MM.1S (cell line): ENCODE results near the gene KCNIP1.
A peak's percentile ranks its signal among the peaks of the same experiment; 100 is the strongest.

Experiments
- DNase-seq: peaks from one replicate; pipeline ENCODE4 v3.0.0-alpha.2; 2015
- H2AFZ ChIP-seq: fragments of 300-600 bp; sonication (generic); 2 replicates; pipeline ENCODE4 v1.6.0; 2016; ENCODE audit warnings: antibody characterized with exemption, low read length
- H3F3A ChIP-seq: fragments of 300-600 bp; sonication (generic); 2 replicates; pipeline ENCODE4 v1.6.1; 2016; ENCODE audit warnings: mild to moderate bottlenecking, antibody characterized with exemption, low read length, moderate library complexity, mixed read lengths; ENCODE audit not compliant: insufficient read depth
- H3K27ac ChIP-seq: fragments of 300-600 bp; sonication (generic); 2 replicates; pipeline ENCODE4 v1.5.1; 2016; ENCODE audit warnings: mild to moderate bottlenecking, low read length
- H3K27me3 ChIP-seq: fragments of 300-600 bp; sonication (generic); replicated peaks from 2 replicates; pipeline ENCODE4 v1.6.0; 2016; ENCODE audit warnings: low read length; ENCODE audit not compliant: insufficient read depth
- H3K36me3 ChIP-seq: fragments of 300-600 bp; sonication (generic); replicated peaks from 2 replicates; pipeline ENCODE4 v1.6.1; 2016; ENCODE audit warnings: mild to moderate bottlenecking, low read length, mixed read lengths; ENCODE audit not compliant: insufficient read depth
- H3K4me1 ChIP-seq: fragments of 300-600 bp; sonication (generic); 2 replicates; pipeline ENCODE4 v1.6.1; 2016; ENCODE audit warnings: low read length, mixed read lengths
- H3K4me2 ChIP-seq: fragments of 300-600 bp; sonication (generic); 2 replicates; pipeline ENCODE4 v1.6.0; 2016; ENCODE audit warnings: low read depth, low read length
- H3K4me3 ChIP-seq: fragments of 300-600 bp; sonication (generic); 2 replicates; pipeline ENCODE4 v1.5.1; 2016; ENCODE audit warnings: low read length, mixed read lengths
- H3K79me2 ChIP-seq: fragments of 300-600 bp; sonication (generic); 2 replicates; pipeline ENCODE4 v1.6.1; 2016; ENCODE audit warnings: mixed run types, low read length, mixed read lengths
- H3K9ac ChIP-seq: fragments of 300-600 bp; sonication (generic); 2 replicates; pipeline ENCODE4 v1.6.1; 2016; ENCODE audit warnings: low read length, mixed read lengths
- H3K9me2 ChIP-seq: fragments of 300-600 bp; sonication (generic); replicated peaks from 2 replicates; pipeline ENCODE4 v1.6.1; 2016; ENCODE audit warnings: mild to moderate bottlenecking, low read length, mixed read lengths; ENCODE audit not compliant: insufficient read depth
- H3K9me3 ChIP-seq: fragments of 300-600 bp; sonication (generic); replicated peaks from 2 replicates; pipeline ENCODE4 v1.6.1; 2016; ENCODE audit warnings: mild to moderate bottlenecking, low read length, mixed read lengths; ENCODE audit not compliant: insufficient read depth
- H4K20me1 ChIP-seq: fragments of 300-600 bp; sonication (generic); 2 replicates; pipeline ENCODE4 v1.6.1; 2016; ENCODE audit warnings: mild to moderate bottlenecking, low read length, moderate library complexity, mixed read lengths; ENCODE audit not compliant: insufficient read depth
- CTCF ChIP-seq: fragments of 300-600 bp; sonication (generic); IDR thresholded peaks from 2 replicates; pipeline ENCODE4 v1.5.1; 2016; ENCODE audit warnings: antibody characterized with exemption, low read length, mixed read lengths
- EZH2 ChIP-seq: fragments of 300-600 bp; sonication (generic); optimal IDR thresholded peaks from 2 replicates; pipeline ENCODE3; 2017; ENCODE audit warnings: low read depth, mild to moderate bottlenecking, antibody characterized with exemption, low read length, mixed read lengths
- EZH2phosphoT487 ChIP-seq: fragments of 300-600 bp; sonication (generic); IDR thresholded peaks from 2 replicates; pipeline ENCODE4 v1.6.1; 2018; ENCODE audit warnings: antibody characterized with exemption, low read length

The KCNIP1 gene

DNA sequence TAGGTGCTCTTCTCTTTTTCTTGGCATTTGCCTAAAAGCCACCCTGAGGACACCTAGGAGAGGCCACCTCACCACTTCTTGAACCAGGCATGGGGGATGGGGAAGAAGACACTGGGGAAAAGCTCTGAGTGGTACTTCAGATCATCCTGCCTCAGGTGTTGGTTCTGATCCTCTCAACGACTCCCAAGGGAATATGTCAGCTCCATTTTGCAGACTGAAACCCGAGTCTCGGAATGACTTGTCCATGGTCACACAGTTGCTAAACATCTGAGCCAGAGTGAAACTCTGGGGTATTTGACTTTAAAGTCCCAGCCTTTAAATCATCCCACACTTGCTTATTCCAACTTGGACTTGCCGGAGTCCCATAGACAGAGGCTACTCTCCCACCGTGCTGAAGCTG lies 159.1 kb downstream of the KCNIP1 start:
- H3K9me2 ChIP-seq: no peaks in the 10 kb centered on the region
- no peak overlapping the region for H3K27ac ChIP-seq
- no peaks in the 10 kb centered on the region for H3K79me2 ChIP-seq
- H2AFZ ChIP-seq: no peak overlapping the region
- no peak overlapping the region for H3K4me3 ChIP-seq
- no peaks in the 10 kb centered on the region for H3K4me1 ChIP-seq
- no peaks in the 10 kb centered on the region for H3K9me3 ChIP-seq
- no peak overlapping the region for H3K9ac ChIP-seq
- H3K4me2 ChIP-seq: no peak overlapping the region
- H3F3A ChIP-seq: no peaks in the 10 kb centered on the region
- DNase-seq: no peak
- no peaks in the 10 kb centered on the region for H3K27me3 ChIP-seq
- no peaks in the 10 kb centered on the region for H4K20me1 ChIP-seq
- no peak for TF ChIP-seq EZH2phosphoT487
- TF ChIP-seq EZH2: no peak
- no peak for TF ChIP-seq CTCF
- no peaks in the 10 kb centered on the region for H3K36me3 ChIP-seq

DNA sequence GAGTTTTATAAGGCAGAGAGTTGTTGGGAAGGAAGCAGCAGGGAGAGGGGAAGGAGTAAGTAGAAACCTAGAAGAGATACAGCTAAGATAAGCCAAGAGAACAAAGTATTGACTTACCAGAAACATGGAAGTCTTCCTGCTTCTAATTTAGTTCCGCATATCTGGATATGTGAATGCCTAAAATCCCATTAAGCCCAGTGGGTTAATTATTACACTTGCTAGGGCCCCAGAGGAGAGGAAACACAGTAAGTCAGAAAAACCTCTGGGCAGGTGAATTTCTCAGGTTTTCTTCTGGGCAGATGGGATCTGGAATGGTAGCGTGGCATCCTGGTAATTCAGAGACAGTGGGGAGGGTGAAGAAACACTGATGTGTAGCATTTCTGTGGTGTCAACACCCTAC lies 175.0 kb downstream of the KCNIP1 start:
- peaks cover 7% of the 10 kb centered on the region; the same call in 1 of the 2 replicates for H3K27me3 ChIP-seq
- no peaks in the 10 kb centered on the region for H3K4me1 ChIP-seq
- no peak for TF ChIP-seq EZH2phosphoT487
- TF ChIP-seq EZH2: no peak
- no peak for TF ChIP-seq CTCF
- no peak overlapping the region for H3K27ac ChIP-seq
- H3K9me2 ChIP-seq: no peaks in the 10 kb centered on the region
- no peak overlapping the region for H3K4me3 ChIP-seq
- H2AFZ ChIP-seq: no peak overlapping the region
- H3K36me3 ChIP-seq: no peaks in the 10 kb centered on the region
- DNase-seq: no peak
- no peaks in the 10 kb centered on the region for H4K20me1 ChIP-seq
- no peaks in the 10 kb centered on the region for H3K9me3 ChIP-seq
- no peak overlapping the region for H3K4me2 ChIP-seq
- no peaks in the 10 kb centered on the region for H3F3A ChIP-seq
- H3K9ac ChIP-seq: no peak overlapping the region
- no peaks in the 10 kb centered on the region for H3K79me2 ChIP-seq

- no peak overlapping the region for H3K9ac ChIP-seq
- H3K9me2 ChIP-seq: no peaks in the 10 kb centered on the region
- peaks cover 7% of the 10 kb centered on the region; the same call in 1 of the 2 replicates for H3K27me3 ChIP-seq
- H2AFZ ChIP-seq: no peak overlapping the region
- no peaks in the 10 kb centered on the region for H3K36me3 ChIP-seq
- H3K79me2 ChIP-seq: no peaks in the 10 kb centered on the region
- no peak overlapping the region for H3K27ac ChIP-seq
- DNase-seq: peak; percentile 64
- no peaks in the 10 kb centered on the region for H4K20me1 ChIP-seq
- no peaks in the 10 kb centered on the region for H3K4me1 ChIP-seq
- no peaks in the 10 kb centered on the region for H3K9me3 ChIP-seq
- no peaks in the 10 kb centered on the region for H3F3A ChIP-seq
- no peak for TF ChIP-seq EZH2phosphoT487
- peak overlapping the region; percentile 36 for H3K4me3 ChIP-seq
- H3K4me2 ChIP-seq: peak overlapping the region; percentile 43
Measured at GRCh38 chr5:170681013-170681433, 177.2 kb downstream of the KCNIP1 start.

- H3K27me3 ChIP-seq: no peaks in the 10 kb centered on the region
- H4K20me1 ChIP-seq: no peaks in the 10 kb centered on the region
- TF ChIP-seq EZH2phosphoT487: no peak
- TF ChIP-seq CTCF: no peak
- TF ChIP-seq EZH2: no peak
- H3K9me2 ChIP-seq: no peaks in the 10 kb centered on the region
- no peaks in the 10 kb centered on the region for H3K4me1 ChIP-seq
- no peak overlapping the region for H3K4me3 ChIP-seq
- H3K9ac ChIP-seq: no peak overlapping the region
- no peaks in the 10 kb centered on the region for H3F3A ChIP-seq
- no peaks in the 10 kb centered on the region for H3K9me3 ChIP-seq
- no peak overlapping the region for H2AFZ ChIP-seq
- DNase-seq: no peak
- no peaks in the 10 kb centered on the region for H3K36me3 ChIP-seq
- H3K4me2 ChIP-seq: no peak overlapping the region
- no peaks in the 10 kb centered on the region for H3K79me2 ChIP-seq
- no peak overlapping the region for H3K27ac ChIP-seq
Measured at GRCh38 chr5:170691657-170692056, 187.8 kb downstream of the KCNIP1 start.
